ENCODE data around the gene SULT1B1.

GRCh38 chr4:69689599-69689998 lies 70.8 kb downstream of the SULT1B1 start:
- TF ChIP-seq CTCF (IDR thresholded peaks at IDR 0.05; ENCODE audit: low read depth, low read length), result peak; percentile 24
- no peak for TF ChIP-seq POLR2A (IDR thresholded peaks at IDR 0.05; ENCODE audit: extremely low read depth, insufficient read length)
- TF ChIP-seq MYC (IDR thresholded peaks at IDR 0.05; ENCODE audit: low read depth, low read length), result no peak
- TF ChIP-seq MAX (IDR thresholded peaks at IDR 0.05; ENCODE audit: low read depth, low read length), result no peak

Data from NB4 (cell line).